ENCODE results near the gene METRN.

METRN gene

GRCh38 chr16:679814-680624 lies 34.9 kb upstream of the METRN start, which contains the start of gene STUB1 (continued):
- no peak for TF ChIP-seq ZNF704 (tag by site-specific recombination; IDR thresholded peaks at IDR 0.05)
- no peak for TF ChIP-seq ZNF175 (tag by site-specific recombination; IDR thresholded peaks at IDR 0.05)
- no peak for TF ChIP-seq ZNF510 (tag by site-specific recombination; IDR thresholded peaks at IDR 0.05; ENCODE audit: insufficient replicate concordance)
- TF ChIP-seq ZNF548 (tag by site-specific recombination; IDR thresholded peaks at IDR 0.05): no peak
- TF ChIP-seq, protein P1, sequence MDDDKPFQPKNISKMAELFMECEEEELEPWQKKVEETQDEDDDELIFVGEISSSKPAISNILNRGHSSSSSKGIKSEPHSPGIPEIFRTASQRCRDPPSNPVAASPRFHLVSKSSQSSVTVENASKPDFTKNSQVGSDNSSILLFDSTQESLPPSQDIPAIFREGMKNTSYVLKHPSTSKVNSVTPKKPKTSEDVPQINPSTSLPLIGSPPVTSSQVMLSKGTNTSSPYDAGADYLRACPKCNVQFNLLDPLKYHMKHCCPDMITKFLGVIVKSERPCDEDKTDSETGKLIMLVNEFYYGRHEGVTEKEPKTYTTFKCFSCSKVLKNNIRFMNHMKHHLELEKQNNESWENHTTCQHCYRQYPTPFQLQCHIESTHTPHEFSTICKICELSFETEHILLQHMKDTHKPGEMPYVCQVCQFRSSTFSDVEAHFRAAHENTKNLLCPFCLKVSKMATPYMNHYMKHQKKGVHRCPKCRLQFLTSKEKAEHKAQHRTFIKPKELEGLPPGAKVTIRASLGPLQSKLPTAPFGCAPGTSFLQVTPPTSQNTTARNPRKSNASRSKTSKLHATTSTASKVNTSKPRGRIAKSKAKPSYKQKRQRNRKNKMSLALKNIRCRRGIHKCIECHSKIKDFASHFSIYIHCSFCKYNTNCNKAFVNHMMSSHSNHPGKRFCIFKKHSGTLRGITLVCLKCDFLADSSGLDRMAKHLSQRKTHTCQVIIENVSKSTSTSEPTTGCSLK (tag by site-specific recombination; IDR thresholded peaks at IDR 0.05): no peak
- TF ChIP-seq ZNF791 (tag by site-specific recombination; IDR thresholded peaks at IDR 0.05): no peak
- no peak for TF ChIP-seq GFI1B (tag by site-specific recombination; IDR thresholded peaks at IDR 0.05)
- TF ChIP-seq PRDM4 (tag by site-specific recombination; IDR thresholded peaks at IDR 0.05): no peak
- no peak for TF ChIP-seq ZFP41 (tag by site-specific recombination; IDR thresholded peaks at IDR 0.05; ENCODE audit: borderline replicate concordance)
- peak; percentile 64 for TF ChIP-seq KLF1 (tag by site-specific recombination; IDR thresholded peaks at IDR 0.05)
- TF ChIP-seq PRDM6 (tag by site-specific recombination; IDR thresholded peaks at IDR 0.05): no peak
- TF ChIP-seq ZNF488 (tag by site-specific recombination; IDR thresholded peaks at IDR 0.05): no peak
- peak; percentile 97 for TF ChIP-seq ZNF341 (tag by site-specific recombination; IDR thresholded peaks at IDR 0.05; ENCODE audit: low read depth)
- TF ChIP-seq ZNF223 (tag by site-specific recombination; IDR thresholded peaks at IDR 0.05): no peak
- TF ChIP-seq ZBTB17 (tag by site-specific recombination; IDR thresholded peaks at IDR 0.05): no peak
- no peak for TF ChIP-seq ZNF433 (tag by site-specific recombination; IDR thresholded peaks at IDR 0.05; ENCODE audit: low read depth)
- TF ChIP-seq ZNF776 (tag by site-specific recombination; IDR thresholded peaks at IDR 0.05; ENCODE audit: borderline replicate concordance): no peak
- TF ChIP-seq ZNF658 (tag by site-specific recombination; IDR thresholded peaks at IDR 0.05): no peak
- TF ChIP-seq BCL11A (tag by site-specific recombination; IDR thresholded peaks at IDR 0.05; ENCODE audit: low read depth): no peak
- TF ChIP-seq ZNF155 (tag by site-specific recombination; IDR thresholded peaks at IDR 0.05): no peak
- no peak for TF ChIP-seq ZNF354C (tag by site-specific recombination; IDR thresholded peaks at IDR 0.05; ENCODE audit: borderline replicate concordance, low read depth)
- no peak for TF ChIP-seq GLI2 (tag by site-specific recombination; IDR thresholded peaks at IDR 0.05; ENCODE audit: borderline replicate concordance, low read depth)
- TF ChIP-seq, protein P2, sequence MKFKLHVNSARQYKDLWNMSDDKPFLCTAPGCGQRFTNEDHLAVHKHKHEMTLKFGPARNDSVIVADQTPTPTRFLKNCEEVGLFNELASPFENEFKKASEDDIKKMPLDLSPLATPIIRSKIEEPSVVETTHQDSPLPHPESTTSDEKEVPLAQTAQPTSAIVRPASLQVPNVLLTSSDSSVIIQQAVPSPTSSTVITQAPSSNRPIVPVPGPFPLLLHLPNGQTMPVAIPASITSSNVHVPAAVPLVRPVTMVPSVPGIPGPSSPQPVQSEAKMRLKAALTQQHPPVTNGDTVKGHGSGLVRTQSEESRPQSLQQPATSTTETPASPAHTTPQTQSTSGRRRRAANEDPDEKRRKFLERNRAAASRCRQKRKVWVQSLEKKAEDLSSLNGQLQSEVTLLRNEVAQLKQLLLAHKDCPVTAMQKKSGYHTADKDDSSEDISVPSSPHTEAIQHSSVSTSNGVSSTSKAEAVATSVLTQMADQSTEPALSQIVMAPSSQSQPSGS (tag by site-specific recombination; IDR thresholded peaks at IDR 0.05; ENCODE audit: low read depth): no peak
- TF ChIP-seq ZSCAN23 (tag by site-specific recombination; IDR thresholded peaks at IDR 0.05): peak; percentile 30; the same call in 1 of the 2 replicates
- no peak for TF ChIP-seq ZNF624 (tag by site-specific recombination; IDR thresholded peaks at IDR 0.05)
- no peak for TF ChIP-seq BCL6B (tag by site-specific recombination; IDR thresholded peaks at IDR 0.05)

All from HEK293 (cell line).